KG1 (cell line): ENCODE results near the gene CHD2.
"Not testable (repeated sequence)": the region's sequence is repeated elsewhere in the genome, so short reads cannot be mapped to it uniquely, and the experiment has no call there.

Experiments used
- DNase-seq: peaks from one replicate; lab custom pipeline; 2025; lab: John Stamatoyannopoulos, UW

The CHD2 gene

GRCh38 chr15:92899948-92900730, at the start of gene CHD2:
TSS of gene CHD2 (plus strand) at chr15:92900324. CDS start at chr15:92901238, 914 bp downstream.
- peak; percentile 72 for DNase-seq

- DNase-seq = no peak
These were observed 46.9 kb upstream of the CHD2 start for GRCh38 chr15:92853222-92853621.

GRCh38 chr15:92861742-92862141, 38.4 kb upstream of the CHD2 start:
- DNase-seq = no peak

- no peak for DNase-seq
These were observed 35.9 kb upstream of the CHD2 start for GRCh38 chr15:92864127-92864814.

- no peak for DNase-seq
These were observed 30.7 kb upstream of the CHD2 start for GRCh38 chr15:92869263-92869940.

- DNase-seq = no peak
These were observed 30.0 kb upstream of the CHD2 start for GRCh38 chr15:92870010-92870591.

- DNase-seq = not testable (repeated sequence)
These were observed 27.2 kb upstream of the CHD2 start for GRCh38 chr15:92872967-92873366.

- DNase-seq = no peak
These were observed 23.1 kb upstream of the CHD2 start for GRCh38 chr15:92877000-92877399.

GRCh38 chr15:92877416-92877815, 22.7 kb upstream of the CHD2 start:
- DNase-seq = no peak

- DNase-seq = no peak
These were observed 21.5 kb upstream of the CHD2 start for GRCh38 chr15:92878593-92879053.

- DNase-seq = no peak
These were observed 20.0 kb upstream of the CHD2 start for GRCh38 chr15:92879949-92880725.

- no peak for DNase-seq
These were observed 19.3 kb upstream of the CHD2 start for GRCh38 chr15:92880796-92881195.

GRCh38 chr15:92881211-92881754, 18.8 kb upstream of the CHD2 start:
- DNase-seq = no peak

- DNase-seq = peak; percentile 97
These were observed 18.1 kb upstream of the CHD2 start for GRCh38 chr15:92881802-92882696.

- no peak for DNase-seq
These were observed 17.4 kb upstream of the CHD2 start for GRCh38 chr15:92882697-92883162.

GRCh38 chr15:92883163-92883875, 16.8 kb upstream of the CHD2 start:
- DNase-seq = no peak

GRCh38 chr15:92883876-92884435, 16.2 kb upstream of the CHD2 start:
- no peak for DNase-seq

GRCh38 chr15:92884436-92885223, 15.5 kb upstream of the CHD2 start:
- no peak for DNase-seq
